Psoas muscle (tissue), 8 donors: ENCODE measurements around the gene LRIG2. TPM values are rescaled to one million over a fixed set of nuclear protein-coding genes. Genes with fewer than 3 reads are reported as not detected.
A peak's percentile ranks its signal among the peaks of the same experiment; 100 is the strongest.

ENCODE experiments used
- ATAC-seq, 4 donors: fragments of 200-7000 bp; cut with Tn5 transposase; one replicate each; pipeline ENCODE4 v1.9.1; 2020; ENCODE audit warnings: moderate library complexity in 3 of 4, mild to moderate bottlenecking in 2 of 4
- DNase-seq, 2 donors: peaks; one replicate each; pipeline ENCODE4 v3.0.0-alpha.2; 2020
- H3K27ac ChIP-seq: fragments of 200-600 bp; one replicate; pipeline ENCODE4 v1.8.0; 2022
- H3K27me3 ChIP-seq, 3 donors: fragments of 200-600 bp in 1 of 3; one replicate each; pipeline versions ENCODE4 v1.6.1 to v1.8.0; 2013 to 2022; ENCODE audit warnings: low read length in 2 of 3, mild to moderate bottlenecking in 2 of 3, moderate library complexity in 1 of 3; ENCODE audit not compliant: insufficient read depth in 3 of 3
- H3K36me3 ChIP-seq, 2 donors: fragments of 200-600 bp in 1 of 2; one replicate each; pipeline versions ENCODE4 v1.6.1 to v1.8.0; 2013 to 2022; ENCODE audit warnings: low read depth in 1 of 2, mild to moderate bottlenecking in 1 of 2, moderate library complexity in 1 of 2; ENCODE audit not compliant: insufficient read depth in 1 of 2
- H3K4me1 ChIP-seq: fragments of 200-600 bp; one replicate; pipeline ENCODE4 v1.8.0; 2022
- H3K4me3 ChIP-seq: fragments of 200-600 bp; one replicate; pipeline ENCODE4 v1.8.0; 2022; ENCODE audit warnings: mild to moderate bottlenecking
- H3K9me3 ChIP-seq: fragments of 200-600 bp; one replicate; pipeline ENCODE4 v1.8.0; 2022
- WGBS, 3 donors: extraction: QIAGEN DNeasy Blood & Tissue Kit; methylation state at CpG; one replicate each; pipeline versions ENCODE4 v1.1.6 to v1.1.7; 2013; 5-methylcytosine and 5-hydroxymethylcytosine counted together
- intact Hi-C, 2 donors: fragments of 100-400 bp; cut with DNase I; formaldehyde crosslinking; loops; one replicate each; pipeline versions ENCODE4 v1.11.0 to v1.14.2; 2022
- polyA plus RNA-seq, 3 donors: library from polyadenylated mRNA; stranded (reverse); fragments of 200-250 nt; gene quantifications; one replicate each; pipeline ENCODE4 v1.2.3, GENCODE V29; 2013
- total RNA-seq, 4 donors: library from RNA; stranded (reverse); fragmentation: NEBNext Ultra II Directional in 2 of 4; extraction: Animal tissue kit (Norgen Biotek cat#: 25700) in 2 of 4; gene quantifications; one replicate each; pipeline versions ENCODE4 v1.2.1 to v1.2.4, GENCODE V29; 2021 to 2023
- TF ChIP-seq, protein P1 (sequence below): fragments of 200-600 bp; IDR thresholded peaks from one replicate; pipeline ENCODE4 v1.8.0; 2022; ENCODE audit warnings: antibody characterized with exemption
- donor health status: healthy with polysubstance abuse.
- donor health status: DM: no; HTN: no; CAD: no; lungs with moderate emphysema.
- donor health status: Bipolar disorder and iron deficiency.
- donor health status: healthy.
- donor health status: DM: yes; HTN: yes; CAD: no.
- donor health status: DM: no; HTN: no; CAD: no.
- donor health status: DM: no; HTN: no; CAD: no.
- donor health status: DM: yes; HTN: yes; CAD: no.

Gene LRIG2
- total and polyA plus RNA-seq, 7 donors, result 2.2 to 6.0 (median 3.4) TPM

DNA sequence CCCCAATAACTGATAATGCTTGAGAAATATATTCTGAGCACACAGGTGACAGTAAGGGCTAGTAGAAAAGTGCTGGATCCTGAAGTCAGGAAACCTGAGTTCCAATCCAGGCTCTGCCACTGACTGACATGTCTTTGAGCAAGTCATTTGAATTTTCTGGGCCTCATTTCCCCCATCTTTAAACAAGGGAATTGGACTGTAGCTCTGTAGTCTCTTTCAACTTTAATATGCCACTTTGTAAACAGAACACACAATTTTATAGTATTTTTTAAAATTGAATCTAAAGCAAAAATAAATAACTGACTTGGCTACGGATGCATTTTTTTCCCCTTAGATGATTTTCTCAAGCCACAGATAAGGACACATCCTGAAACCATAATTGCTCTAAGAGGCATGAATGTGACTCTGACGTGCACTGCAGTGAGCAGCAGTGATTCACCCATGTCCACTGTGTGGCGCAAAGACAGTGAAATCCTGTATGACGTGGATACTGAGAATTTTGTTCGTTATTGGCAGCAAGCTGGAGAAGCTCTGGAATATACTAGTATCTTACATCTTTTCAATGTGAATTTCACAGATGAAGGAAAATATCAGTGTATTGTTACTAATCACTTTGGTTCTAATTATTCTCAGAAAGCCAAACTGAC, 37.0 kb downstream of the LRIG2 start:
- 58 to 73% (median 62%) methylated on average over 5 of the region's 5 CpGs for WGBS, 3 donors
- ATAC-seq (peak; percentile 36 to 75 (median 68)), DNase-seq (peak in 1 of 2 donors; percentile 19)
- TF ChIP-seq, protein P1, sequence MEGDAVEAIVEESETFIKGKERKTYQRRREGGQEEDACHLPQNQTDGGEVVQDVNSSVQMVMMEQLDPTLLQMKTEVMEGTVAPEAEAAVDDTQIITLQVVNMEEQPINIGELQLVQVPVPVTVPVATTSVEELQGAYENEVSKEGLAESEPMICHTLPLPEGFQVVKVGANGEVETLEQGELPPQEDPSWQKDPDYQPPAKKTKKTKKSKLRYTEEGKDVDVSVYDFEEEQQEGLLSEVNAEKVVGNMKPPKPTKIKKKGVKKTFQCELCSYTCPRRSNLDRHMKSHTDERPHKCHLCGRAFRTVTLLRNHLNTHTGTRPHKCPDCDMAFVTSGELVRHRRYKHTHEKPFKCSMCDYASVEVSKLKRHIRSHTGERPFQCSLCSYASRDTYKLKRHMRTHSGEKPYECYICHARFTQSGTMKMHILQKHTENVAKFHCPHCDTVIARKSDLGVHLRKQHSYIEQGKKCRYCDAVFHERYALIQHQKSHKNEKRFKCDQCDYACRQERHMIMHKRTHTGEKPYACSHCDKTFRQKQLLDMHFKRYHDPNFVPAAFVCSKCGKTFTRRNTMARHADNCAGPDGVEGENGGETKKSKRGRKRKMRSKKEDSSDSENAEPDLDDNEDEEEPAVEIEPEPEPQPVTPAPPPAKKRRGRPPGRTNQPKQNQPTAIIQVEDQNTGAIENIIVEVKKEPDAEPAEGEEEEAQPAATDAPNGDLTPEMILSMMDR, result no peak
- Histone ChIP-seq H3K4me1 (no peaks in the 10 kb centered on the region), H3K27ac (no peak overlapping the region), H3K4me3 (no peak overlapping the region), H3K36me3 (peaks cover 9 to 100% of the 10 kb centered on the region in 2 donors), H3K27me3 (no peaks in the 10 kb centered on the region), H3K9me3 (no peaks in the 10 kb centered on the region)
- intact Hi-C loops, result no loop called here

DNA sequence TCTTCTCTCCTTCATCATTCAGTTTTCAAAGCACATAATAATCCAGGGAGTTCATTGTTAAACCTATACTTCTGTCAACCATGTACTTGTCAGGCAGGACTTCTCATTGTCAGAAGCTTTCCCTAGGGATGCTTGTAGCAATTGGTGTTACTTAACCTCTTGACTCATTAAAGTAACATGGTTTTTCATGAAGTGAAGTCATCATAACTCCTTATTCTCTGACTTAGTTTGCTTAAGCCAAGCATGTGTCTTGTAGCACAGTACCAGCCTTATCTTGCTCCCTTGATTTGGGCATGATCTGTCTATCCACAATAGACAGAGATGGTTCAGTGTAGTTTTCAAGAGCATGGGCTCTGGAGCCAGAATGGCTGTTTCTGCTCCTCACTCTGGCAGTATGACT, 45.3 kb downstream of the LRIG2 start:
- Histone ChIP-seq H3K4me1 (no peaks in the 10 kb centered on the region), H3K27me3 (no peaks in the 10 kb centered on the region), H3K9me3 (no peaks in the 10 kb centered on the region), H3K4me3 (no peak overlapping the region), H3K27ac (no peak overlapping the region), H3K36me3 (peaks cover 18 to 100% of the 10 kb centered on the region in 2 donors)
- DNase-seq, result no peak
- TF ChIP-seq, protein P1, result no peak
- intact Hi-C loops, result no loop called here
- peak in 1 of 4 donors; percentile 12 for ATAC-seq

- TF ChIP-seq, protein P1, result no peak
- DNase-seq, result no peak
- H3K4me3 ChIP-seq, result no peak overlapping the region
- ATAC-seq, result no peak
- intact Hi-C loops, result no loop called here
- 89 to 95% (median 91%) methylated on average over 3 of the region's 3 CpGs for WGBS, 3 donors
- peaks cover 9% of the 10 kb centered on the region for H3K4me1 ChIP-seq
- no peaks in the 10 kb centered on the region for H3K9me3 ChIP-seq
- H3K36me3 ChIP-seq, result peaks cover 20 to 85% of the 10 kb centered on the region in 2 donors
- no peak overlapping the region for H3K27ac ChIP-seq
- H3K27me3 ChIP-seq, result no peaks in the 10 kb centered on the region
These were observed 50.7 kb downstream of the LRIG2 start for GRCh38 chr1:113123737-113124136.

DNA sequence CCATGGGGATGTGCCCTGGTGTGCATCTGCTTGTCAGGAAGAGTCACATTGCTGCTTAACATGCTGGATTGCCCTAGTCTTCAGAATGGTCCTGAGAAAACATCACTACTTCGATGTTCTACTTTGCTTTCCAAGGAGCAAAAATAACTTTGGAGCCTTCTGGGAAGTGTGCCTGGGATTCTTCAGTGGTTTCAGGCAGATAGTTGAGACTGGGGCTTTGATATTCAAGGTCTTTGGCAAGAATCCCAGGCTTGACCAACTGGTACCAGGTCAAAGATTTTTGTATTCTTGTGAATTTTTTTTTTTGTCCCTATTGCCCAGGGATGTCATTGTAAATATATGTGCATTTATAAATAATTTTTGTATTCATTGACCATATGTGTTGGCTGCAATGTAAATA, 51.4 kb downstream of the LRIG2 start:
- Histone ChIP-seq H3K27ac (no peak overlapping the region), H3K4me3 (no peak overlapping the region), H3K4me1 (peaks cover 9% of the 10 kb centered on the region), H3K27me3 (no peaks in the 10 kb centered on the region), H3K36me3 (peaks cover 17 to 82% of the 10 kb centered on the region in 2 donors), H3K9me3 (no peaks in the 10 kb centered on the region)
- DNase-seq, result no peak
- WGBS, 3 donors, result 25 to 35% (median 28%) methylated on average over 1 of the region's 1 CpG
- TF ChIP-seq, protein P1, result no peak
- no peak for ATAC-seq
- intact Hi-C loops, result no loop called here

DNA sequence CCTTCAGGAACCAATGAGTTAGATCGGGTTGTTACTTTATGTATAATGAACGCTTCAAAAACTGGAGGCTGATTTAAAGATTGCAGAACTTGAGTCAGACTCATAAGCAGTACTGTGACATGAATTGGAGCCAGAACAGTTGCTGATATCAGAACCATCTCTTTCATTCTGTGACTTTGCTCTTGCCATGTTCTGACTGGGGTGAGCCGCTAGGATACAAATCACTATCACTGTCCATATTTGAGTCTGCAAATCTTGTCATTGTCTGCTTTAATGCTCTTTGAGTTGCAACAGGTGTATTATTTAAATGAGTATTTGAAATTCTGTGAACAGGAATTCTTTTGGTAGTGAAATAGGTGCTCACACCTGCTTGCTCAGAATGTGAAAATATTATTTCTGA, 52.5 kb downstream of the LRIG2 start:
- 85 to 93% (median 93%) methylated on average over 3 of the region's 3 CpGs for WGBS, 3 donors
- Histone ChIP-seq H3K27me3 (no peaks in the 10 kb centered on the region), H3K4me1 (peaks cover 9% of the 10 kb centered on the region), H3K36me3 (peaks cover 13 to 70% of the 10 kb centered on the region in 2 donors), H3K4me3 (no peak overlapping the region), H3K9me3 (no peaks in the 10 kb centered on the region), H3K27ac (no peak overlapping the region)
- ATAC-seq, result no peak
- no peak for DNase-seq
- TF ChIP-seq, protein P1, result no peak
- intact Hi-C loops, result no loop called here
